HCT116 (cell line): ENCODE measurements around the gene CXCR1. TPM values are rescaled to one million over a fixed set of nuclear protein-coding genes. Genes with fewer than 3 reads are reported as not detected.

Experiments used
- ATAC-seq: fragments of 200-7000 bp; cut with Tn5 transposase; 2 replicates; pipeline ENCODE4 v1.9.1; 2020; ENCODE audit warnings: mild to moderate bottlenecking, moderate library complexity
- BruUV-seq: library from RNA; stranded (reverse); fragments of 400-500 nt; replicated peaks from 2 replicates; lab custom pipeline; 2021; lab: Mats Ljungman, UMichigan
- CTCF ChIA-PET: fragments of 300-600 bp; sonication (Branson Sonifier 250); formaldehyde crosslinking; loops from one replicate; lab custom pipeline; 2021; ENCODE audit warnings: antibody characterized with exemption; lab: Charles Lee
- POLR2A ChIA-PET: fragments of 300-600, 350-600 bp; sonication (Branson Sonifier 250); formaldehyde crosslinking; loops from one replicate; lab custom pipeline; 2021; ENCODE audit warnings: antibody characterized with exemption; lab: Charles Lee
- RAD21 ChIA-PET, 2 experiments: fragments of 300-600 bp; sonication (Branson Sonifier 250); formaldehyde crosslinking; loops; one replicate each; lab custom pipeline; 2023; ENCODE audit warnings: low total read pairs in 2 of 2; ENCODE audit not compliant: uncharacterized antibody in 2 of 2, unreplicated experiment in 2 of 2, low non-redundant PET in 1 of 2; lab: Charles Lee
- DNase-seq: peaks from one replicate; pipeline ENCODE4 v3.0.0-alpha.2; 2010; ENCODE audit warnings: low read depth, low spot score
- H2AFZ ChIP-seq: fragments of 200-600 bp; shearing (Covaris generic), sonication (generic); 2 replicates; pipeline ENCODE4 v1.6.1; 2017; ENCODE audit warnings: low read depth, mixed run types, mixed read lengths, antibody characterized with exemption, low read length; ENCODE audit not compliant: poor library complexity, severe bottlenecking
- H3K27ac ChIP-seq: 2 replicates; pipeline ENCODE4 v1.5.1; 2012; ENCODE audit warnings: low read depth, low read length
- H3K27me3 ChIP-seq: fragments of 200-600 bp; sonication (generic); 2 replicates; pipeline ENCODE4 v1.6.1; 2016; ENCODE audit warnings: mixed run types, low read length, mixed read lengths; ENCODE audit not compliant: insufficient read depth
- H3K36me3 ChIP-seq, 2 experiments: fragments of 200-500 bp in 1 of 2; fragments of 200-600 bp in 1 of 2; sonication (Bioruptor generic) in 1 of 2; sonication (generic) in 1 of 2; 2 replicates each; pipeline versions ENCODE4 v1.5.1 to v1.6.1; 2014 to 2016; ENCODE audit warnings: low read length in 2 of 2, inconsistent platforms in 1 of 2, mixed read lengths in 1 of 2, mixed run types in 1 of 2; ENCODE audit not compliant: insufficient read depth in 2 of 2, control insufficient read depth in 1 of 2
- H3K4me1 ChIP-seq, 2 experiments: fragments of 200-600 bp in 1 of 2; sonication (generic) in 1 of 2; 2 replicates each; pipeline versions ENCODE4 v1.5.1 to v1.6.1; 2012 to 2017; ENCODE audit warnings: low read length in 2 of 2, inconsistent platforms in 1 of 2, mild to moderate bottlenecking in 1 of 2, mixed read lengths in 1 of 2, mixed run types in 1 of 2, moderate library complexity in 1 of 2; ENCODE audit not compliant: insufficient read depth in 2 of 2, control insufficient read depth in 1 of 2
- H3K4me2 ChIP-seq: fragments of 200-600 bp; sonication (generic); 2 replicates; pipeline ENCODE4 v1.6.1; 2017; ENCODE audit warnings: mixed run types, low read length, mixed read lengths
- H3K4me3 ChIP-seq, 2 experiments: fragments of 200-600 bp in 1 of 2; sonication (generic) in 1 of 2; replicated peaks in 1 of 2; 2 replicates each; pipeline ENCODE4 v1.5.1; 2011 to 2016; ENCODE audit warnings: low read length in 2 of 2, control low read depth in 1 of 2, low read depth in 1 of 2, mild to moderate bottlenecking in 1 of 2, mixed read lengths in 1 of 2, mixed run types in 1 of 2
- H3K79me2 ChIP-seq: fragments of 200-600 bp; sonication (generic); 2 replicates; pipeline ENCODE4 v1.6.1; 2017; ENCODE audit warnings: mild to moderate bottlenecking, mixed run types, low read length, moderate library complexity, mixed read lengths; ENCODE audit not compliant: insufficient read depth
- H3K9ac ChIP-seq: fragments of 200-600 bp; sonication (generic); 2 replicates; pipeline ENCODE4 v1.6.1; 2016; ENCODE audit warnings: low read length, mixed read lengths
- H3K9me2 ChIP-seq: fragments of 200-600 bp; sonication (generic), shearing (Covaris generic); 2 replicates; pipeline ENCODE4 v1.6.1; 2017; ENCODE audit warnings: mixed run types, mild to moderate bottlenecking, moderate library complexity; ENCODE audit not compliant: insufficient read depth
- H3K9me3 ChIP-seq, 2 experiments: fragments of 200-500 bp in 1 of 2; fragments of 200-600 bp in 1 of 2; sonication (Bioruptor generic) in 1 of 2; sonication (generic) in 1 of 2; 2 replicates each; pipeline ENCODE4 v1.6.1; 2014 to 2017; ENCODE audit warnings: low read length in 2 of 2, mixed read lengths in 2 of 2, inconsistent platforms in 1 of 2, low read depth in 1 of 2, mild to moderate bottlenecking in 1 of 2, mixed run types in 1 of 2, moderate library complexity in 1 of 2; ENCODE audit not compliant: control insufficient read depth in 1 of 2, insufficient read depth in 1 of 2
- H4K20me1 ChIP-seq: fragments of 200-600 bp; sonication (generic), shearing (Covaris generic); 2 replicates; pipeline ENCODE4 v1.6.1; 2017; ENCODE audit warnings: mixed run types, mild to moderate bottlenecking, moderate library complexity; ENCODE audit not compliant: insufficient read depth
- ELF1 ChIP-seq: IDR thresholded peaks from 2 replicates; pipeline ENCODE4 v1.6.1; 2012; ENCODE audit warnings: low read depth, borderline replicate concordance
- EZH2phosphoT487 ChIP-seq: fragments of 200-600 bp; IDR thresholded peaks from 2 replicates; pipeline ENCODE4 v1.6.1; 2018; ENCODE audit warnings: antibody characterized with exemption, borderline replicate concordance
- FOSL1 ChIP-seq: IDR thresholded peaks from 2 replicates; pipeline ENCODE4 v1.6.1; 2012; ENCODE audit warnings: low read depth
- POLR2A ChIP-seq: IDR thresholded peaks from 2 replicates; pipeline ENCODE4 v1.7.0; 2011; ENCODE audit warnings: borderline replicate concordance; ENCODE audit not compliant: insufficient read depth, insufficient read length; ENCODE audit errors: extremely low read depth
- RAD21 ChIP-seq: IDR thresholded peaks from 2 replicates; pipeline ENCODE4 v1.6.1; 2012; ENCODE audit warnings: low read depth, mild to moderate bottlenecking
- TCF7L2 ChIP-seq: IDR thresholded peaks from 2 replicates; pipeline ENCODE4 v1.7.0; 2011; ENCODE audit warnings: borderline replicate concordance, inconsistent platforms; ENCODE audit not compliant: insufficient read depth, insufficient read length; ENCODE audit errors: extremely low read depth
- intact Hi-C: fragments of 100-400 bp; cut with micrococcal nuclease; formaldehyde crosslinking; loops from 2 replicates; pipeline ENCODE4 v1.10.0; 2022
- total RNA-seq: library from RNA; stranded (reverse); gene quantifications from one replicate; pipeline ENCODE4 v1.2.1, GENCODE V29; 2021; ENCODE audit not compliant: unreplicated experiment
- TF ChIP-seq, protein P1 (sequence below): IDR thresholded peaks from 2 replicates; pipeline ENCODE4 v1.6.1; 2012
- TF ChIP-seq, protein P2 (sequence below): IDR thresholded peaks from 2 replicates; pipeline ENCODE4 v1.6.1; 2012
- TF ChIP-seq, protein P3 (sequence below): IDR thresholded peaks from 2 replicates; pipeline ENCODE4 v1.6.1; 2012; ENCODE audit warnings: low read depth
- TF ChIP-seq, protein P4 (sequence below), 3 experiments: fragments of 200-600 bp in 1 of 3; sonication (generic) in 1 of 3; IDR thresholded peaks in 2 of 3; conservative IDR thresholded peaks in 1 of 3; 2 replicates each; pipeline ENCODE4 v1.5.1; 2012 to 2017; ENCODE audit warnings: low read depth in 2 of 3, low read length in 2 of 3, antibody characterized with exemption in 1 of 3, borderline replicate concordance in 1 of 3, control low read depth in 1 of 3, mild to moderate bottlenecking in 1 of 3, mixed read lengths in 1 of 3, mixed run types in 1 of 3, moderate library complexity in 1 of 3; ENCODE audit not compliant: insufficient read depth in 1 of 3

CXCR1 gene
- total RNA-seq, 1 experiment from 2014 or later, result not detected

DNA sequence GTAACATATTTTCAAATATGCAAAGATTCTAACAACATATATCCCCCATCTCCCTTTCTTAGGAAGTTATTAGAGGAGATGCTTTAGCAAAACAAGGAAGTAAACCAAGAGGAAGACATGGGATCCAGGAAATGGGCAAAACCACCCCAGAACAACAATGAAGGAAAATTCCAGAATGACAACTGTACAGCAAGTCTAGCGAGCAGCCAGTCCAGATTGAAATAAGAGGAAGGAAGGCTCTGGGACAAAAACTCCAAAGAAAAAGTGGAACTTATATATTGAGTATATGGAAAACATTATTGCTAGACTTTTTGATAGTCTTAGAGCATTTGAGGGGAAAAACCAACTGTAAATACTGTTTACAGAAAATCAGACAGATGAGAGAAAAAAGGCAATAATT, 47.4 kb upstream of the CXCR1 start:
- Histone ChIP-seq H4K20me1 (no peaks in the 10 kb centered on the region), H3K36me3 (no peaks in the 10 kb centered on the region), H3K79me2 (peaks cover 20% of the 10 kb centered on the region), H3K27me3 (no peaks in the 10 kb centered on the region), H2AFZ (no peak overlapping the region), H3K4me2 (no peak overlapping the region), H3K4me3 (no peak overlapping the region), H3K9me3 (0 out of 4 replicates have a peak, but pooled peaks cover 0 to 3% of the 10 kb centered on the region in 2 experiments), H3K9ac (no peak overlapping the region), H3K4me1 (peaks cover 6 to 20% of the 10 kb centered on the region in 2 experiments)
- RAD21 ChIA-PET, result no interaction called here
- POLR2A ChIA-PET, result no interaction called here
- ATAC-seq, result no peak
- DNase-seq, result no peak
- intact Hi-C loops, result no loop called here
- TF ChIP-seq, protein P1, sequence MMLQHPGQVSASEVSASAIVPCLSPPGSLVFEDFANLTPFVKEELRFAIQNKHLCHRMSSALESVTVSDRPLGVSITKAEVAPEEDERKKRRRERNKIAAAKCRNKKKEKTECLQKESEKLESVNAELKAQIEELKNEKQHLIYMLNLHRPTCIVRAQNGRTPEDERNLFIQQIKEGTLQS, result no peak
- TF ChIP-seq RAD21, result no peak
- TF ChIP-seq, protein P2, sequence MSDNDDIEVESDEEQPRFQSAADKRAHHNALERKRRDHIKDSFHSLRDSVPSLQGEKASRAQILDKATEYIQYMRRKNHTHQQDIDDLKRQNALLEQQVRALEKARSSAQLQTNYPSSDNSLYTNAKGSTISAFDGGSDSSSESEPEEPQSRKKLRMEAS, result no peak
- TF ChIP-seq FOSL1, result no peak
- TF ChIP-seq EZH2phosphoT487, result no peak
- no peak for TF ChIP-seq ELF1
- TF ChIP-seq, protein P3, sequence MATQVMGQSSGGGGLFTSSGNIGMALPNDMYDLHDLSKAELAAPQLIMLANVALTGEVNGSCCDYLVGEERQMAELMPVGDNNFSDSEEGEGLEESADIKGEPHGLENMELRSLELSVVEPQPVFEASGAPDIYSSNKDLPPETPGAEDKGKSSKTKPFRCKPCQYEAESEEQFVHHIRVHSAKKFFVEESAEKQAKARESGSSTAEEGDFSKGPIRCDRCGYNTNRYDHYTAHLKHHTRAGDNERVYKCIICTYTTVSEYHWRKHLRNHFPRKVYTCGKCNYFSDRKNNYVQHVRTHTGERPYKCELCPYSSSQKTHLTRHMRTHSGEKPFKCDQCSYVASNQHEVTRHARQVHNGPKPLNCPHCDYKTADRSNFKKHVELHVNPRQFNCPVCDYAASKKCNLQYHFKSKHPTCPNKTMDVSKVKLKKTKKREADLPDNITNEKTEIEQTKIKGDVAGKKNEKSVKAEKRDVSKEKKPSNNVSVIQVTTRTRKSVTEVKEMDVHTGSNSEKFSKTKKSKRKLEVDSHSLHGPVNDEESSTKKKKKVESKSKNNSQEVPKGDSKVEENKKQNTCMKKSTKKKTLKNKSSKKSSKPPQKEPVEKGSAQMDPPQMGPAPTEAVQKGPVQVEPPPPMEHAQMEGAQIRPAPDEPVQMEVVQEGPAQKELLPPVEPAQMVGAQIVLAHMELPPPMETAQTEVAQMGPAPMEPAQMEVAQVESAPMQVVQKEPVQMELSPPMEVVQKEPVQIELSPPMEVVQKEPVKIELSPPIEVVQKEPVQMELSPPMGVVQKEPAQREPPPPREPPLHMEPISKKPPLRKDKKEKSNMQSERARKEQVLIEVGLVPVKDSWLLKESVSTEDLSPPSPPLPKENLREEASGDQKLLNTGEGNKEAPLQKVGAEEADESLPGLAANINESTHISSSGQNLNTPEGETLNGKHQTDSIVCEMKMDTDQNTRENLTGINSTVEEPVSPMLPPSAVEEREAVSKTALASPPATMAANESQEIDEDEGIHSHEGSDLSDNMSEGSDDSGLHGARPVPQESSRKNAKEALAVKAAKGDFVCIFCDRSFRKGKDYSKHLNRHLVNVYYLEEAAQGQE, result no peak
- TF ChIP-seq POLR2A, result no peak
- TF ChIP-seq TCF7L2, result no peak
- TF ChIP-seq, protein P4, sequence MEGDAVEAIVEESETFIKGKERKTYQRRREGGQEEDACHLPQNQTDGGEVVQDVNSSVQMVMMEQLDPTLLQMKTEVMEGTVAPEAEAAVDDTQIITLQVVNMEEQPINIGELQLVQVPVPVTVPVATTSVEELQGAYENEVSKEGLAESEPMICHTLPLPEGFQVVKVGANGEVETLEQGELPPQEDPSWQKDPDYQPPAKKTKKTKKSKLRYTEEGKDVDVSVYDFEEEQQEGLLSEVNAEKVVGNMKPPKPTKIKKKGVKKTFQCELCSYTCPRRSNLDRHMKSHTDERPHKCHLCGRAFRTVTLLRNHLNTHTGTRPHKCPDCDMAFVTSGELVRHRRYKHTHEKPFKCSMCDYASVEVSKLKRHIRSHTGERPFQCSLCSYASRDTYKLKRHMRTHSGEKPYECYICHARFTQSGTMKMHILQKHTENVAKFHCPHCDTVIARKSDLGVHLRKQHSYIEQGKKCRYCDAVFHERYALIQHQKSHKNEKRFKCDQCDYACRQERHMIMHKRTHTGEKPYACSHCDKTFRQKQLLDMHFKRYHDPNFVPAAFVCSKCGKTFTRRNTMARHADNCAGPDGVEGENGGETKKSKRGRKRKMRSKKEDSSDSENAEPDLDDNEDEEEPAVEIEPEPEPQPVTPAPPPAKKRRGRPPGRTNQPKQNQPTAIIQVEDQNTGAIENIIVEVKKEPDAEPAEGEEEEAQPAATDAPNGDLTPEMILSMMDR (IDR thresholded peaks at IDR 0.05 in 2 of 3, conservative IDR thresholded peaks at IDR 0.05 in 1 of 3; ENCODE audit: borderline replicate concordance in 1 of 3, insufficient read depth in 1 of 3, low read depth in 2 of 3, low read length in 2 of 3), result no peak
- TF ChIP-seq, all 23 proteins: peak for 0
- Histone ChIP-seq H3K27ac (no peak overlapping the region), H3K9me2 (no peaks in the 10 kb centered on the region)
- no TSS peak for BruUV-seq
- CTCF ChIA-PET, result no interaction called here
